Fibroblast of mammary gland (primary cell): Measurements from ENCODE around the gene SCRN1.

ENCODE experiments used
- DNase-seq: peaks from one replicate; pipeline ENCODE4 v3.0.0-alpha.2; 2010; ENCODE audit warnings: low read depth
- H3K4me3 ChIP-seq: 2 replicates; pipeline ENCODE4 v1.5.1; 2011; ENCODE audit warnings: low read depth, mild to moderate bottlenecking, low read length, moderate library complexity; ENCODE audit not compliant: control insufficient read depth
- TF ChIP-seq, protein P1 (sequence below): conservative IDR thresholded peaks from 2 replicates; pipeline ENCODE4 v1.5.1; 2011; ENCODE audit warnings: low read depth, low read length, inconsistent platforms; ENCODE audit not compliant: control insufficient read depth, insufficient read depth

SCRN1 gene

DNA sequence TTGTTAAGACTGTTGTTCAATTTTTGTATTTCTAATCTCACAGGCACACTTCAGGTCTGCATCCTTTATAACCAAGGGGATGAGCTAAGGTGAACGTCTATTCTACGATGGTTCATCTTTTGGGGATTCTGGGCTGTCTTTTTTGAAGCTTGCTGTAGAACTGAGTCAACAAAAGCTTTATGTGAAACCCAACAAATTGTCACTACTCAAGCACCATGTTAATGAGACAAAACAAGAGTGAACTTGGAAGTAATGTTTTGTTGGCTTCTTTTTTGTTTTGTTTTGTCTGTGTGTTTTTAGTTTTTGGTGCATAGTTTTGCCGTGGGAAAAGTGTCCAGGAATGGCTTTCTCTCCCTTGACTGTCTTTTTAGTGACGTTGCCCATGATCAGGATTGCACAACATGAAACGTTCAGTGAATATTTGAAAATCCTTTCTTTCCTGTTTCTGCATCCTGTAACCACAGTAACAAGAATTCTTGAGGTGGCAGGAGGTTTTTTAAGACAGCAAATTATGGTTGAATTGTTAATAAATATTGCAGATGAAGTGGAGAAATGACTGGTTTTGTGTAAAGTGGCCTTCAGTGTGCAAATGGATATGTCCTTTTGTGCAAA lies 117.7 kb downstream of the SCRN1 start:
- TF ChIP-seq, protein P1, sequence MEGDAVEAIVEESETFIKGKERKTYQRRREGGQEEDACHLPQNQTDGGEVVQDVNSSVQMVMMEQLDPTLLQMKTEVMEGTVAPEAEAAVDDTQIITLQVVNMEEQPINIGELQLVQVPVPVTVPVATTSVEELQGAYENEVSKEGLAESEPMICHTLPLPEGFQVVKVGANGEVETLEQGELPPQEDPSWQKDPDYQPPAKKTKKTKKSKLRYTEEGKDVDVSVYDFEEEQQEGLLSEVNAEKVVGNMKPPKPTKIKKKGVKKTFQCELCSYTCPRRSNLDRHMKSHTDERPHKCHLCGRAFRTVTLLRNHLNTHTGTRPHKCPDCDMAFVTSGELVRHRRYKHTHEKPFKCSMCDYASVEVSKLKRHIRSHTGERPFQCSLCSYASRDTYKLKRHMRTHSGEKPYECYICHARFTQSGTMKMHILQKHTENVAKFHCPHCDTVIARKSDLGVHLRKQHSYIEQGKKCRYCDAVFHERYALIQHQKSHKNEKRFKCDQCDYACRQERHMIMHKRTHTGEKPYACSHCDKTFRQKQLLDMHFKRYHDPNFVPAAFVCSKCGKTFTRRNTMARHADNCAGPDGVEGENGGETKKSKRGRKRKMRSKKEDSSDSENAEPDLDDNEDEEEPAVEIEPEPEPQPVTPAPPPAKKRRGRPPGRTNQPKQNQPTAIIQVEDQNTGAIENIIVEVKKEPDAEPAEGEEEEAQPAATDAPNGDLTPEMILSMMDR, result no peak
- H3K4me3 ChIP-seq, result no peak overlapping the region
- DNase-seq, result peak; percentile 67
